Measurements from ENCODE around the gene BAHCC1.
A peak's percentile ranks its signal among the peaks of the same experiment; 100 is the strongest.

BAHCC1 gene

GRCh38 chr17:81398176-81398831 is 3.0 kb downstream of the BAHCC1 start:
- no peak for DNase-seq (ENCODE audit: low read depth)

- DNase-seq (ENCODE audit: low read depth): no peak
These were observed 3.7 kb downstream of the BAHCC1 start for GRCh38 chr17:81398832-81399411.

- no peak for DNase-seq (ENCODE audit: low read depth)
These were observed 4.4 kb downstream of the BAHCC1 start for GRCh38 chr17:81399481-81400153.

- DNase-seq (ENCODE audit: low read depth): no peak
These were observed 5.1 kb downstream of the BAHCC1 start for GRCh38 chr17:81400154-81400977.

DNA sequence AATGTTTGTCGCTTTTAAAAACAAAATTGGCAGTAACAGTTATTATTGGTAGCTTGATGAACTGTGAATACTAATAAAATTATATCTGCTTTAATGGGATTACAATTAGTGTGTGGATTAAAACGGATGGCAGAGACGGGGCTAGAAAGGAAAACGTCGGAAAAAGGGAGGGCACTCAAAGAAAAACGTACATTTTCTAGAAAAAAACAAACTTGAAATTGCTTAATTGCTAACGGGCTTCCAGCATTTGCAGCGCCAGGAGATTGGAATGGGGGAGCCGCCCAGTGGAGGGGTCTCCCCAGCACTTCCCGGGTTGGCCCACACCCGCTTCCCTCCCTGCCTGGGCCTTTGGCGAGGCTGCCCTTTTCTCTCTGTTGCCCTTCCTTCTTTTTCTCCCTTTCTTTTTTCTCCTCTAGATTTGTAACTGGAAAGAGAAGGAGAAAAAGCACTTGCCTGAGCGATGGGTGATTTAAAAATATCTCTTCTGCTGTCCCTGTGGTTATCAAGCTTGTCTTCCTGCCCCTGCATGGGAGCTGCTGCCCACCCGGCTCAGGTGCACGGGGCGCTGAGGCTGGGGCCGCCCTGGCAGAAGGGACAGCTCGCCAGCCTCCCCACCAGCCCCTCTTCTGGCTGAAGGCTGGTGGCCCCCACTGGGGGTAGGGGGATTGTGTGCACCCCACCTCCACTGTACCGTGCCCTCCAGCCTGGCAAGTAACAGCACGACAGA is 5.9 kb downstream of the BAHCC1 start:
- DNase-seq (ENCODE audit: low read depth): no peak

- no peak for DNase-seq (ENCODE audit: low read depth)
These were observed 6.7 kb downstream of the BAHCC1 start for GRCh38 chr17:81401723-81402529.

DNA sequence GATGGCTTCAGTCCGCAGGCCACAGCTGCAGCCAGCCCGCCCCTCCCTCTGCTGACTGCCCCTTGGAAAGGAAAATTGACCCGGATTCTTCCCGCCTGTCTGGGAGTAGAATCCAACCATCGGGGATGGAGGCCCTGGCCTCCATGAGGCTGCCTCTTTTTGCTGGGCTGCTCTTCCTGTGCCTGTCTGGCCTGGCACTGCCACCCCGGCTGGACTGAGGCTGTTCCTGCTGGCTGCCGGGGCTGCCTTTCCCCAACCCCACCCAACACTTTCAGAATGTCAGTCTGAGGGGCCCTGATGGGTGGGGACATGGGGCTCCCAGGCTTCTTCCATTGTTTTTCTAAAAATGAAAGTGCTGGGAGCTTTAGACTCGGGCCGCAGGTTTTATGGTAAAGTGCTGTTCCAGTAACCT is 7.3 kb downstream of the BAHCC1 start:
- no peak for DNase-seq (ENCODE audit: low read depth)

- DNase-seq (ENCODE audit: low read depth): no peak
These were observed 7.8 kb downstream of the BAHCC1 start for GRCh38 chr17:81402981-81403467.

DNA sequence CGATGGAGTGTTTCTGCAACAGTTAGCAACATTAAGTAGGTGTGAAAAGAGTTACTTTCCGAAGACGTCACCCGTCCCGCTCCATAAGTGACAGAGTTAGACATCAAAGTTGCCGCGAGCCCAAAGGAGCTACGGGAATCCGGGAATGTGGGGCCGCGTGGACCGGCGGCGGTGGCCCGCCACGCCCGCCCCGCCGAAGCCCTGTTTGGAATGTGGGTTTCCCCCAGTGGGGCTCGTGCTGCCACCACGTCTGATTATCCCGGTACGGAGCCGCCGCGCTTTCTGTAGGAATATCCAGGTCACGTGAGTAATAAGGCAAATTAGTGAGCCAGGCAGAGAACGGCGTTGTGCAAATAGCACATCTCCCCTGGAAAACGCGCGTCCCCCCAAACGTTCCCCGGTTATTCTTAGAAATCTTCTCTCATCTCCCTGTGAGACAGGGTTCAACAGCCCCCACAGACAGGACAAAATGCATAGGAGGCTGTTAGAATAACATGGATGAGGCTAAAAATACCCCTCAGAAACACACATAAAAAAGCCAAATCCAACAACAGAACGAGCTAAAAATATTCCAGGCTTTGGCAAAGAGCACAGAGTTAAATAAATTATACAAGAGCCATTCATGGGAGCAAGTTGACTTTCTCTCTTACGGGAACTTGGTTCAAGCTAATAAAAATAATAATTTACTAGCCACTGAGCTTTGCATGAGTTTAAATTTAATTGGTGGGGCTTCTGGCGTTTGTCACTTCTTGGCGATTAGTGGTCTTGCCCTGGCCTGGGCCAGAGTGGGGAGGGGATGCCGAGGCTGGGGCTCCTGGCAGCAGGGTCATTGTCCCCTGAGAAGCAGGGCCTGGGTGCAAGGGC is 8.6 kb downstream of the BAHCC1 start:
- DNase-seq (ENCODE audit: low read depth): no peak

GRCh38 chr17:81404558-81405165 is 9.4 kb downstream of the BAHCC1 start:
- DNase-seq (ENCODE audit: low read depth): no peak

DNA sequence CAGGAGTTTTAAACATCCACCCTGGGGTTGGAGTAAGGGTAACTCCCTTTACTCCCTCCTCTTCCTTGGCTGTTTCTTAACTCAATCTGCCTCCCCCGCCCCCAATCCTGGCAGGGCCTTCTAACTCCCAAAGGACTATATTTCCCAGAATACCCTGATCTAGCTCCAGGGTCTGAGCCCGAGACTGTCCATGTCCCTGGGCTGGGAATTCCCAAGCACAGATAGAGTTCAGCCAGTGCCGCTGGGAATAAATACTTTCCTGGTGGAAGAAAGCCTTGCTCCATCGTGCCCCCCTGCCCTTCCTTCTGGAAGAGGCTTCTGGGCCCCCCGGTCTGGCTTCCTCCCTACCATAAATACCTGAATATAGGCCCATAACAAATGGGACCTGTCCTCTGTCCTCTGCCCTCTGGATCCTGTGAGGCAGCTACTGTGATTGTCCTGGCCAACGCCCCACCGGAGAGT is 10.2 kb downstream of the BAHCC1 start:
- no peak for DNase-seq (ENCODE audit: low read depth)

DNA sequence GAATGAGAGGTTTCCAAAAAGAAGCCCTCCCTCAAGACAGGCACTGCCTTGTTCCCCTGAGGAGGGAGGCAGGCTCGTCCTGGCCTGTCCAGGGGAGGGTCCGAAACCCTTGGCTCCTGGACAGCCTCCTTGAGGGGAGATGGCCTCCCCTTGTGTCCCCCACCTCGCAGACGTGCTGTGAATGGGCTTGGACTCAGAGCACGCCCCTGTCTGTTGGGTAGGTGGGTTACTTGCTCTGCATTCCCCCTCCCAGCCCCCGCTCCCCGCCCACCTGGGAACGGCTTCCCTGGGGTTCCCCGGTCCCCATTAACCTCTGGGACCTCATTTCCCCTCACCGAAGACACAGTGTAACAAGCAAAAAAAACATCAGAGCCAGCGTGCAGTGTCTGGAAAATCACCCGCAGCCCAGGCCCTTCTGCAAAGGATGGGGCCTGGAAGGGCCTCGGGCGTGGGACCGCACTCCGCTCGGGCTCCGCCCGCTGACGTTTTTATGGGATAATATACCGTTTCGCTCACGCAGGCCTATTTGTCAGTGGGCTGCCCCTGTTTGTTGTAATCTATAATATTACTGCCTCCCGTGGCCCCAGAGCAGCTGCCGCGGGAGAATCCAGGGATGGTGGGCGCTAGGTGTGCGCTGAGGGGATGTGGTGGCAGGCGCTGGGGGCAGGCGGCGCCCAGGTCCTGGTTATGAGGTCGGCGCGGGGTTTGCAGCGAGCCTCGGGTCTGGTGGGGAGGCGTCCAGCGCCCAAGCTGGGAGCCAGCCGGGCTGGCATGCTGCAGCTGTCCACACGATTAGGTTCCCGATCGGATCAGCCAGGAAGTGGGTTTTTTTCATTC is 11.1 kb downstream of the BAHCC1 start:
- DNase-seq (ENCODE audit: low read depth): no peak

- DNase-seq (ENCODE audit: low read depth): no peak
These were observed 12.8 kb downstream of the BAHCC1 start for GRCh38 chr17:81408049-81408448.

DNA sequence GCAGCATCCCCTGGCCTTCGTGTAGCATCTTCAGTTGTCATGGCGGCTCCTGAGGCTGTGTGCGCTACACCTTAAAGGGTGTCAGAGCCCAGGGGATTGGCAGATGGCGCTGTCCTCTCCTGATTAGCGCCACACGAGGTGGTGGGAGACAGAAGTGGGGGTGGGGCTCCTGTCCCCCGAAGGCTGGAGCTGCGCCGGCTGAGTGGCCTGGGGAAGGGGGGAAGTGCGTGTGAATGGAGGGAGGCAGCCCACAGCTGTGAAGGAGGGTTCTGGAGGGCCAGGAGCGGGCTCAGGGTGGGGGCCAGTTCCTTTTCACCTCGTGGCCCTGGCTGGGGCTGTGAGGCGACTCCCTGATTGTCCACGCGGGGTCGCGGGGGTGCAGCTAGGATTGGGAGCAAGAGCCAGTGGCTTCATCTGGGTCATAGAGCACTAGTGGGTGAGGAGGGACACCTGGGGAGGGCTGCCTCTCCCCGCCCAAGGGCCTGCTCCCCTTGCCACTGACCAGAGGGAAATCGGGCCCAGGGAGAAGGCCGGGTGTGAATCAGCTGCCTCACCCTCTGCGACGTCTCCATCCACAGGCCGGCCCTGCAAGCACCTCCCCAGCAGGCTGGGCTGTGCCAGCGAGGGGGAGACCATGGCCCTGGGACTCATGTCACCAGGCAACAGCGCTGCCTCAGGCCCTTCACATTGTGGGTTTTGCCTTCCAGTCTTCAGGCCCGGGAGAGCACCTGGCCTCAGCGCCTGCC is 14.1 kb downstream of the BAHCC1 start:
- DNase-seq (ENCODE audit: low read depth): no peak

- no peak for DNase-seq (ENCODE audit: low read depth)
These were observed 15.6 kb downstream of the BAHCC1 start for GRCh38 chr17:81410852-81411251.

DNA sequence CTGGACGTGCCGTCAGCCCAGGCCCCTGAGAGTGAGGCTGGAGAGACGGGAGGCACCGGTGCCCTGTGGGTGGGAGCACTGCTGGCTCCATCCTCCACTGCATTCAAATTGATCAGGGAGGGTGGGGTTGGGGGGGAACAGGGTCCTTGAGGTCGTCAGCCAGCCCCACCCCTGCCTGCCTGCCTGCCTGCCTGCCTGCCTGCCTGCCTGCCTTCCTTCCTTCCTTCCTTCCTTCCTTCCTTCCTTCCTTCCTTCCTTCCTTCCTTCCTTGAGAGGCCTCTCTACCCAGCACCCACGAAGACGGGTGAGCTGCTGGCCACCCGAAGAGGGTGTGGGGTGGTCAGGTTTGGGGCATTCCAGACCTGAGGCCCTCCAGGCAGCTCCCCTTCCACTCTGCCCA is 16.0 kb downstream of the BAHCC1 start:
- no peak for DNase-seq (ENCODE audit: low read depth)

DNA sequence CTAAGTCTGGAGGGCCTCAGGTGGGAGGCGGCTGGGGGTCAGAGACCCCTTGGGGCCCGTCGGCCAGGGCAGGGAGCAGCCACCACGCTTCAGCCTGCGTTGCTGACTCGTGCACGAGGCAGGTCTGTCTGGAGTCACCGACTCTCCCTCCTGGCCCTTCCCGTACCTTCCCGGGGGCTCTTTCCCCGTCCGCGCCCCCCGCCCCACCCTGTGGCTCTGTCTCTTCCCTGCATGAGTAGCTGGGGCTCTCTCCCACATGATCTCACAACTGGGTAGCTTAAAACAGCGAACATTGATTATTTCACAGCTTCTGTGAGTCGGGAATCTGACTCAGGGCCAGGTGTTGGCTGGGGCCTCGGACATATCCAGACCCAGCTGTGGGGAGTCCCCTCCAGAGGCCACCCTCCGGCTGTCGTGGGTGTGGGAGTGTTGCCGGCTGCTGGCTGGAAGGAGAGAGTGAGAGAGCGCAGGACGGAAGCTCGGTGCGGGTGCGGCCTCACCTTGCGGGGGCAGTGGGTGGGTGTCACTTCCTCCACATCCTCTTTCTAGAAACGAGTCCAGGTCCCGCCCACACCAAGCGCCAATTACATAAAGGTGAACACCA is 17.3 kb downstream of the BAHCC1 start:
- peak; percentile 41 for DNase-seq (ENCODE audit: low read depth)
